ENCODE measurements around the gene MLIP. TPM values are rescaled to one million over a fixed set of nuclear protein-coding genes. Genes with fewer than 3 reads are reported as not detected.

Gene MLIP
- total and polyA plus RNA-seq, 3 donors from 2014 or later = 0.43 to 1.6 (median 0.63) TPM

GRCh38 chr6:54085541-54085940 lies 25.7 kb upstream of the MLIP start:
- H3K4me1 ChIP-seq = no peaks in the 10 kb centered on the region
- TF ChIP-seq CTCF (IDR thresholded peaks at IDR 0.05) (no peak), POLR2A (IDR thresholded peaks at IDR 0.05) (no peak)
- no peak overlapping the region for H3K27ac ChIP-seq
- H3K36me3 ChIP-seq (ENCODE audit: low read depth, missing control alignments) = no peaks in the 10 kb centered on the region
- no peaks in the 10 kb centered on the region for H3K9me3 ChIP-seq
- H3K27me3 ChIP-seq = no peaks in the 10 kb centered on the region
- WGBS, 2 donors = 45 to 56% methylated on average over 2 of the region's 2 CpGs
- intact Hi-C loops (cut with DNase I; ENCODE audit: low total_unique reads) = no loop called here
- H3K4me3 ChIP-seq = no peak overlapping the region
- no peak for DNase-seq

- no peak overlapping the region for H3K27ac ChIP-seq
- no peaks in the 10 kb centered on the region for H3K27me3 ChIP-seq
- H3K36me3 ChIP-seq (ENCODE audit: low read depth, missing control alignments) = no peaks in the 10 kb centered on the region
- TF ChIP-seq POLR2A (IDR thresholded peaks at IDR 0.05) (no peak), CTCF (IDR thresholded peaks at IDR 0.05) (no peak)
- intact Hi-C loops (cut with DNase I; ENCODE audit: low total_unique reads) = no loop called here
- 75 to 79% methylated on average over 1 of the region's 1 CpG for WGBS, 2 donors
- DNase-seq = no peak
- no peak overlapping the region for H3K4me3 ChIP-seq
- H3K9me3 ChIP-seq = no peaks in the 10 kb centered on the region
- H3K4me1 ChIP-seq = no peaks in the 10 kb centered on the region
These were observed 24.8 kb upstream of the MLIP start for GRCh38 chr6:54086439-54086838.

DNA sequence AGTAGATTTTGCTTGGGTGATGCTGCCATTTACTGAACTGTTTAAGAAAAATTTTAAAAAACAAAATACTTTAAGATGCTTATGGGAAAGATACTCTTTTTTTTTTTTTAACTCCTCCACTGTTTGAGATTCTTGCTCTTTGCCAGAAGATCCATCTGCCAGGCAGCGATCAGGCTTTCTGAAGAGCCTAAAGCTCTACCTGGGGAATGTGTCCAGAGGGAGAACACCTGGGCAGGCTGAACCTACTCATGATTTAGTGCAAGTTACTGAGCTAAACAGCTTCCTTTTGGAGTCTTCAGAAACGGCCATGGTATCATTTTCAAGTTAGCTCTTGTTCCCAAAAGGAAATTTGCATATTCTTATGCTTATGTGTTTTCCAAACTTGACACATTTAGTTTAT lies 23.5 kb upstream of the MLIP start:
- WGBS, 2 donors = 63 to 81% methylated on average over 2 of the region's 2 CpGs
- Histone ChIP-seq H3K4me3 (no peak overlapping the region), H3K27ac (no peak overlapping the region), H3K4me1 (no peaks in the 10 kb centered on the region), H3K9me3 (no peaks in the 10 kb centered on the region), H3K36me3 (ENCODE audit: low read depth, missing control alignments) (no peaks in the 10 kb centered on the region), H3K27me3 (no peaks in the 10 kb centered on the region)
- intact Hi-C loops (cut with DNase I; ENCODE audit: low total_unique reads) = no loop called here
- TF ChIP-seq POLR2A (IDR thresholded peaks at IDR 0.05) = no peak
- TF ChIP-seq CTCF (IDR thresholded peaks at IDR 0.05) = no peak
- no peak for DNase-seq

DNA sequence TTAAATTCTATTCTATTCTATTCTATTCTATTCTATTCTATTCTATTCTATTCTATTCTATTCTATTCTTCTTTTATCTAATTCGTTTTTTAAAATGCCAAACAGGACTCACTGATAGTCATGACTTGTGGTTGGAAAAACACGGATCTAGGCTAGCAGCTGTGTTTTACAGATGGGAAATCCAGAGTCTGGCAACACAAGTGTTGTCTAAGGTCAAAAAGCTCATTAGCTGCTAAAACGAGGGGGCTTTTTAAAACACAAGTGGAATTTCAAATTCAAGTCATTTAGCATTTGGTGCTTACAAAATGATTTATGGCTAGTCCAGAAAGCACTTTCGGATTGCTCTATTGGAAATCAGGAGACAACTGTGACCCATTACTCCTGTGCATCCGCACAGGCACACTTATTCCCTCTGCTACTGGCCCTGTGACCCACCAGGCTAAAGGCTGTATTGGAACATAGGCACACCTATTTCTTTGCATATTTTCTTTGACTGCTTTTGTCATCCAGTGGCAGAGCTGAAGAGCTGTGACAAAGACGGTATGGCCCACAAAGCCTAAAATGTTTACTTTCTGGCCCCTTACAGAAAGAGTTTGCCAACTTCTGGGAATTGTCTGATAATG lies 17.8 kb upstream of the MLIP start:
- Histone ChIP-seq H3K4me1 (no peaks in the 10 kb centered on the region), H3K4me3 (no peak overlapping the region), H3K27me3 (no peaks in the 10 kb centered on the region), H3K9me3 (no peaks in the 10 kb centered on the region), H3K27ac (no peak overlapping the region), H3K36me3 (ENCODE audit: low read depth, missing control alignments) (no peaks in the 10 kb centered on the region)
- WGBS, 2 donors = 77 to 81% methylated on average over 6 of the region's 6 CpGs
- intact Hi-C loops (cut with DNase I; ENCODE audit: low total_unique reads) = no loop called here
- no peak for TF ChIP-seq POLR2A (IDR thresholded peaks at IDR 0.05)
- no peak for TF ChIP-seq CTCF (IDR thresholded peaks at IDR 0.05)
- no peak for DNase-seq

GRCh38 chr6:54094293-54094692 lies 16.9 kb upstream of the MLIP start:
- Histone ChIP-seq H3K4me1 (no peaks in the 10 kb centered on the region), H3K27me3 (no peaks in the 10 kb centered on the region), H3K9me3 (no peaks in the 10 kb centered on the region), H3K27ac (no peak overlapping the region), H3K4me3 (no peak overlapping the region), H3K36me3 (ENCODE audit: low read depth, missing control alignments) (no peaks in the 10 kb centered on the region)
- intact Hi-C loops (cut with DNase I; ENCODE audit: low total_unique reads) = no loop called here
- TF ChIP-seq POLR2A (IDR thresholded peaks at IDR 0.05) (no peak), CTCF (IDR thresholded peaks at IDR 0.05) (no peak)
- no peak for DNase-seq
